ENCODE data around the gene KCNH1. TPM values are rescaled to one million over a fixed set of nuclear protein-coding genes. Genes with fewer than 3 reads are reported as not detected.

The KCNH1 gene
- polyA plus RNA-seq, 1 of the 3 experiments (the other 2 are of a cell fraction): 0.08 TPM

DNA sequence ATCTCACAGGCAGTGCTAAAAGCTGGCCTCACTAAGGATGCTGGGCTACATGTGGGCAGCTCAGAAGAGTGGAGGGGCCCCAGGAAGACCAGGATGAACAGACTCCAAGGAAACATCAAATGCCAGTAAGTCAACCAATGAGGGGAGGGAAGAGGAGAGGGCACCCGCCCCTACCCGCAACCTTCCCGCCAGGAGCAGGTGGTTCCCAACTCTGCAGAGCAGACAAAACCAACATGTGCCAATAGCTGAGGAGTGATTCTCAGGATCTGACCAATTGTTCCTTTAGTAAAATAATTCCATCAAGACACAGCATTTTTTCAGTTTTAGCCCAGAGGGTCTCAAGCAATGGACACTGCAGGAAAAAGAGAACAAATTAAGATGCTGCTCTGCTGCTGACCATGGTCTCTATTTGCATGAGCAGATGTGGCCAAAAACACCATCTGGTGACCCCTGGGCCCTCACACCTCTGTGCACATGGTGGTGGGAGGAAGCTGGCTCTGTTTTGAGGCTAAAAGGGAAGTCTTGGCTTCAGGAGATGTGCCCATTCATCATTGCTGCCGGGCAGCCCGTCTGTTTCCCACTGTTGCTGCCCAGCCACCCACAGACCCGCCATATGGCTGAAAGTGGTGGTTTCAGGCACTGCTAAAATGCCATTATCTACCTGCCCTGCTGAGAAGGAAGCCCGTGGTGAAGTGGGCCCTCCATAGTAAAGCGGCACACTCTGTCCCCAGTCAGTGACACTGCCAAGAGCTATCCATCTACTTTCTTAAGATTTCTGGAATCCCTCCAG is 231.8 kb downstream of the KCNH1 start:
- 58% methylated on average over 8 of the region's 8 CpGs for WGBS (ENCODE audit: low lambda C conversion rate)
- H3F3A ChIP-seq (replicated peaks; ENCODE audit: insufficient read depth): no peaks in the 10 kb centered on the region
- H3K4me1 ChIP-seq (ENCODE audit: control insufficient read depth in 1 of 2, insufficient read depth in 2 of 2, low read depth in 1 of 2, low read length in 1 of 2): peaks cover 0 to 8% of the 10 kb centered on the region in 2 experiments; a peak in 1 of 4 replicates
- no peak overlapping the region for H3K4me3 ChIP-seq (ENCODE audit: low read depth in 2 of 2, low read length in 1 of 2)
- H4K20me1 ChIP-seq (ENCODE audit: insufficient read depth): no peaks in the 10 kb centered on the region
- CTCF ChIA-PET: interaction anchor here (2.8 kb wide), 1 partner anchor 232 kb away, joined by 9 read pairs; the partner anchor contains the start of gene KCNH1
- H3K9me3 ChIP-seq: no peaks in the 10 kb centered on the region
- no peak overlapping the region for H3K27ac ChIP-seq (ENCODE audit: low read depth in 2 of 2, low read length in 1 of 2)
- POLR2A ChIA-PET: no interaction called here
- H3K27me3 ChIP-seq (ENCODE audit: insufficient read depth): no peaks in the 10 kb centered on the region
- no peaks in the 10 kb centered on the region for H3K36me3 ChIP-seq (replicated peaks in 1 of 2; ENCODE audit: control insufficient read depth in 1 of 2, insufficient read depth in 2 of 2, low read length in 1 of 2)
- DNase-seq: no peak
- H2AFZ ChIP-seq (ENCODE audit: low read depth): no peak overlapping the region
- TF ChIP-seq YY1 (IDR thresholded peaks at IDR 0.05; ENCODE audit: low read depth) (no peak), RXRA (IDR thresholded peaks at IDR 0.05; ENCODE audit: borderline replicate concordance, low read depth) (no peak), TAF1 (IDR thresholded peaks at IDR 0.05; ENCODE audit: borderline replicate concordance, low read depth, low read length) (no peak), FOXJ3 (CRISPR knock-in tag; IDR thresholded peaks at IDR 0.05) (no peak), TCF12 (IDR thresholded peaks at IDR 0.05) (no peak)
- no peaks in the 10 kb centered on the region for H3K79me2 ChIP-seq (ENCODE audit: insufficient read depth)
- no peak overlapping the region for H3K4me2 ChIP-seq
- no peak overlapping the region for H3K9ac ChIP-seq
- no peaks in the 10 kb centered on the region for H3K9me2 ChIP-seq

DNA sequence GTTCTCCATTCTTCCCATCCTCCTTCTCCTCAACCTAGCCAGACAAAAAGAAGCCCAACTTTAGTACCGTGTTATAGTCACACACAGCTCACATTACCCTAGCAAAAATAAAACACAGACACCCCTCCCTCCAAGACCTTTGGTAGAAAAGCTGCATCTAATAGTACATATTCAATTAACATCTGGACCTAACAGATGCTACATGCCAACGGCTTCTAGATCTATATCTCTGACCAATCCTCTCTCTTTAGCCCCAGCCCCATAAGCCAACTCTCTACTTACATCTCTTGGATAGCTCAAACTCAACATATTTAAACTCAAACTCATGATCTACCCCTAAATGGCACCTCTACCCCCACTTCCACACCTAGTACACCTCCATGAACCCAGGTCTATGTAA is 233.1 kb downstream of the KCNH1 start:
- ChIA-PET POLR2A (no interaction called here), CTCF (interaction anchor here (1.0 to 2.8 kb wide), 2 partner anchors 233 to 453 kb away, joined by 3 to 9 read pairs; partner anchors contain the start of gene KCNH1)
- DNase-seq: no peak
- no peaks in the 10 kb centered on the region for H3F3A ChIP-seq (replicated peaks; ENCODE audit: insufficient read depth)
- no peaks in the 10 kb centered on the region for H4K20me1 ChIP-seq (ENCODE audit: insufficient read depth)
- peaks cover 0 to 3% of the 10 kb centered on the region in 2 experiments; a peak in 1 of 4 replicates for H3K4me1 ChIP-seq (ENCODE audit: control insufficient read depth in 1 of 2, insufficient read depth in 2 of 2, low read depth in 1 of 2, low read length in 1 of 2)
- no peaks in the 10 kb centered on the region for H3K36me3 ChIP-seq (replicated peaks in 1 of 2; ENCODE audit: control insufficient read depth in 1 of 2, insufficient read depth in 2 of 2, low read length in 1 of 2)
- H3K9me2 ChIP-seq: no peaks in the 10 kb centered on the region
- H3K9me3 ChIP-seq: no peaks in the 10 kb centered on the region
- H3K4me3 ChIP-seq (ENCODE audit: low read depth in 2 of 2, low read length in 1 of 2): no peak overlapping the region
- no peaks in the 10 kb centered on the region for H3K27me3 ChIP-seq (ENCODE audit: insufficient read depth)
- H2AFZ ChIP-seq (ENCODE audit: low read depth): no peak overlapping the region
- no peak overlapping the region for H3K4me2 ChIP-seq
- H3K9ac ChIP-seq: no peak overlapping the region
- no peak overlapping the region for H3K27ac ChIP-seq (ENCODE audit: low read depth in 2 of 2, low read length in 1 of 2)
- WGBS (ENCODE audit: low lambda C conversion rate): 5% methylated on average over 2 of the region's 2 CpGs
- TF ChIP-seq, protein P1, sequence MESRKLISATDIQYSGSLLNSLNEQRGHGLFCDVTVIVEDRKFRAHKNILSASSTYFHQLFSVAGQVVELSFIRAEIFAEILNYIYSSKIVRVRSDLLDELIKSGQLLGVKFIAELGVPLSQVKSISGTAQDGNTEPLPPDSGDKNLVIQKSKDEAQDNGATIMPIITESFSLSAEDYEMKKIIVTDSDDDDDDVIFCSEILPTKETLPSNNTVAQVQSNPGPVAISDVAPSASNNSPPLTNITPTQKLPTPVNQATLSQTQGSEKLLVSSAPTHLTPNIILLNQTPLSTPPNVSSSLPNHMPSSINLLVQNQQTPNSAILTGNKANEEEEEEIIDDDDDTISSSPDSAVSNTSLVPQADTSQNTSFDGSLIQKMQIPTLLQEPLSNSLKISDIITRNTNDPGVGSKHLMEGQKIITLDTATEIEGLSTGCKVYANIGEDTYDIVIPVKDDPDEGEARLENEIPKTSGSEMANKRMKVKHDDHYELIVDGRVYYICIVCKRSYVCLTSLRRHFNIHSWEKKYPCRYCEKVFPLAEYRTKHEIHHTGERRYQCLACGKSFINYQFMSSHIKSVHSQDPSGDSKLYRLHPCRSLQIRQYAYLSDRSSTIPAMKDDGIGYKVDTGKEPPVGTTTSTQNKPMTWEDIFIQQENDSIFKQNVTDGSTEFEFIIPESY (IDR thresholded peaks at IDR 0.05; ENCODE audit: borderline replicate concordance, low read depth): no peak
- TF ChIP-seq, protein P2, sequence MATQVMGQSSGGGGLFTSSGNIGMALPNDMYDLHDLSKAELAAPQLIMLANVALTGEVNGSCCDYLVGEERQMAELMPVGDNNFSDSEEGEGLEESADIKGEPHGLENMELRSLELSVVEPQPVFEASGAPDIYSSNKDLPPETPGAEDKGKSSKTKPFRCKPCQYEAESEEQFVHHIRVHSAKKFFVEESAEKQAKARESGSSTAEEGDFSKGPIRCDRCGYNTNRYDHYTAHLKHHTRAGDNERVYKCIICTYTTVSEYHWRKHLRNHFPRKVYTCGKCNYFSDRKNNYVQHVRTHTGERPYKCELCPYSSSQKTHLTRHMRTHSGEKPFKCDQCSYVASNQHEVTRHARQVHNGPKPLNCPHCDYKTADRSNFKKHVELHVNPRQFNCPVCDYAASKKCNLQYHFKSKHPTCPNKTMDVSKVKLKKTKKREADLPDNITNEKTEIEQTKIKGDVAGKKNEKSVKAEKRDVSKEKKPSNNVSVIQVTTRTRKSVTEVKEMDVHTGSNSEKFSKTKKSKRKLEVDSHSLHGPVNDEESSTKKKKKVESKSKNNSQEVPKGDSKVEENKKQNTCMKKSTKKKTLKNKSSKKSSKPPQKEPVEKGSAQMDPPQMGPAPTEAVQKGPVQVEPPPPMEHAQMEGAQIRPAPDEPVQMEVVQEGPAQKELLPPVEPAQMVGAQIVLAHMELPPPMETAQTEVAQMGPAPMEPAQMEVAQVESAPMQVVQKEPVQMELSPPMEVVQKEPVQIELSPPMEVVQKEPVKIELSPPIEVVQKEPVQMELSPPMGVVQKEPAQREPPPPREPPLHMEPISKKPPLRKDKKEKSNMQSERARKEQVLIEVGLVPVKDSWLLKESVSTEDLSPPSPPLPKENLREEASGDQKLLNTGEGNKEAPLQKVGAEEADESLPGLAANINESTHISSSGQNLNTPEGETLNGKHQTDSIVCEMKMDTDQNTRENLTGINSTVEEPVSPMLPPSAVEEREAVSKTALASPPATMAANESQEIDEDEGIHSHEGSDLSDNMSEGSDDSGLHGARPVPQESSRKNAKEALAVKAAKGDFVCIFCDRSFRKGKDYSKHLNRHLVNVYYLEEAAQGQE (IDR thresholded peaks at IDR 0.05; ENCODE audit: low read depth, low read length): no peak
- TF ChIP-seq ELF1 (IDR thresholded peaks at IDR 0.05) (no peak), TCF12 (IDR thresholded peaks at IDR 0.05) (no peak), EZH2phosphoT487 (IDR thresholded peaks at IDR 0.05; ENCODE audit: borderline replicate concordance, low read depth) (no peak), GATA2 (CRISPR knock-in tag; IDR thresholded peaks at IDR 0.05) (no peak)
- TF ChIP-seq, protein P3, sequence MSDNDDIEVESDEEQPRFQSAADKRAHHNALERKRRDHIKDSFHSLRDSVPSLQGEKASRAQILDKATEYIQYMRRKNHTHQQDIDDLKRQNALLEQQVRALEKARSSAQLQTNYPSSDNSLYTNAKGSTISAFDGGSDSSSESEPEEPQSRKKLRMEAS (IDR thresholded peaks at IDR 0.05; ENCODE audit: low read depth): no peak
- TF ChIP-seq, protein P4, sequence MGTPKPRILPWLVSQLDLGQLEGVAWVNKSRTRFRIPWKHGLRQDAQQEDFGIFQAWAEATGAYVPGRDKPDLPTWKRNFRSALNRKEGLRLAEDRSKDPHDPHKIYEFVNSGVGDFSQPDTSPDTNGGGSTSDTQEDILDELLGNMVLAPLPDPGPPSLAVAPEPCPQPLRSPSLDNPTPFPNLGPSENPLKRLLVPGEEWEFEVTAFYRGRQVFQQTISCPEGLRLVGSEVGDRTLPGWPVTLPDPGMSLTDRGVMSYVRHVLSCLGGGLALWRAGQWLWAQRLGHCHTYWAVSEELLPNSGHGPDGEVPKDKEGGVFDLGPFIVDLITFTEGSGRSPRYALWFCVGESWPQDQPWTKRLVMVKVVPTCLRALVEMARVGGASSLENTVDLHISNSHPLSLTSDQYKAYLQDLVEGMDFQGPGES (IDR thresholded peaks at IDR 0.05; ENCODE audit: low read depth, low read length): no peak
- no peaks in the 10 kb centered on the region for H3K79me2 ChIP-seq (ENCODE audit: insufficient read depth)
